Measurements from ENCODE around the gene VAMP8.

- TF ChIP-seq SIN3A (IDR thresholded peaks at IDR 0.05; ENCODE audit: borderline replicate concordance, insufficient read depth, low read length): no peak
- no peak for TF ChIP-seq POLR2AphosphoS5 (IDR thresholded peaks at IDR 0.05; ENCODE audit: low read depth, low read length)
- TF ChIP-seq, protein P1, sequence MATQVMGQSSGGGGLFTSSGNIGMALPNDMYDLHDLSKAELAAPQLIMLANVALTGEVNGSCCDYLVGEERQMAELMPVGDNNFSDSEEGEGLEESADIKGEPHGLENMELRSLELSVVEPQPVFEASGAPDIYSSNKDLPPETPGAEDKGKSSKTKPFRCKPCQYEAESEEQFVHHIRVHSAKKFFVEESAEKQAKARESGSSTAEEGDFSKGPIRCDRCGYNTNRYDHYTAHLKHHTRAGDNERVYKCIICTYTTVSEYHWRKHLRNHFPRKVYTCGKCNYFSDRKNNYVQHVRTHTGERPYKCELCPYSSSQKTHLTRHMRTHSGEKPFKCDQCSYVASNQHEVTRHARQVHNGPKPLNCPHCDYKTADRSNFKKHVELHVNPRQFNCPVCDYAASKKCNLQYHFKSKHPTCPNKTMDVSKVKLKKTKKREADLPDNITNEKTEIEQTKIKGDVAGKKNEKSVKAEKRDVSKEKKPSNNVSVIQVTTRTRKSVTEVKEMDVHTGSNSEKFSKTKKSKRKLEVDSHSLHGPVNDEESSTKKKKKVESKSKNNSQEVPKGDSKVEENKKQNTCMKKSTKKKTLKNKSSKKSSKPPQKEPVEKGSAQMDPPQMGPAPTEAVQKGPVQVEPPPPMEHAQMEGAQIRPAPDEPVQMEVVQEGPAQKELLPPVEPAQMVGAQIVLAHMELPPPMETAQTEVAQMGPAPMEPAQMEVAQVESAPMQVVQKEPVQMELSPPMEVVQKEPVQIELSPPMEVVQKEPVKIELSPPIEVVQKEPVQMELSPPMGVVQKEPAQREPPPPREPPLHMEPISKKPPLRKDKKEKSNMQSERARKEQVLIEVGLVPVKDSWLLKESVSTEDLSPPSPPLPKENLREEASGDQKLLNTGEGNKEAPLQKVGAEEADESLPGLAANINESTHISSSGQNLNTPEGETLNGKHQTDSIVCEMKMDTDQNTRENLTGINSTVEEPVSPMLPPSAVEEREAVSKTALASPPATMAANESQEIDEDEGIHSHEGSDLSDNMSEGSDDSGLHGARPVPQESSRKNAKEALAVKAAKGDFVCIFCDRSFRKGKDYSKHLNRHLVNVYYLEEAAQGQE (IDR thresholded peaks at IDR 0.05; ENCODE audit: insufficient read depth in 1 of 2, low read depth in 2 of 2, low read length in 2 of 2): no peak
- no peak for TF ChIP-seq FOXP2 (optimal IDR thresholded peaks at IDR 0.05; ENCODE audit: borderline replicate concordance, extremely low read depth, extremely low read length, insufficient read depth)
Measured at GRCh38 chr2:85534099-85534498, 43.3 kb upstream of the VAMP8 start.

Measured in PFSK-1 (cell line).